ENCODE results near the gene GIPC3.
"Not testable (repeated sequence)": the region's sequence is repeated elsewhere in the genome, so short reads cannot be mapped to it uniquely, and the experiment has no call there.

The GIPC3 gene

GRCh38 chr19:3576696-3577443 is 8.4 kb upstream of the GIPC3 start:
- ATAC-seq (no peak), DNase-seq (no peak)

GRCh38 chr19:3577723-3578344 is 7.4 kb upstream of the GIPC3 start:
- no peak for DNase-seq
- ATAC-seq: no peak

- no peak for DNase-seq
- no peak for ATAC-seq
Observed at GRCh38 chr19:3578390-3578789, 6.9 kb upstream of the GIPC3 start.

GRCh38 chr19:3580156-3580934 is 4.9 kb upstream of the GIPC3 start:
- ATAC-seq: no peak
- DNase-seq: no peak

GRCh38 chr19:3581792-3582191 is 3.5 kb upstream of the GIPC3 start:
- not testable (repeated sequence) for ATAC-seq, DNase-seq

- not testable (repeated sequence) for ATAC-seq, DNase-seq
Observed at GRCh38 chr19:3584036-3584802, 1.1 kb upstream of the GIPC3 start.

GRCh38 chr19:3586127-3586626 is 899 bp downstream of the GIPC3 start:
- no peak for ATAC-seq
- peak; percentile 65 for DNase-seq

GRCh38 chr19:3586707-3587346 is 1.5 kb downstream of the GIPC3 start:
- no peak for DNase-seq
- ATAC-seq: no peak

- DNase-seq (no peak), ATAC-seq (no peak)
Observed at GRCh38 chr19:3589439-3589838, 4.2 kb downstream of the GIPC3 start.

- no peak for ATAC-seq
Observed at GRCh38 chr19:3589949-3590348, 4.7 kb downstream of the GIPC3 start.

GRCh38 chr19:3590991-3591659 is 5.8 kb downstream of the GIPC3 start:
- DNase-seq (no peak), ATAC-seq (no peak)

More at GRCh38 chr19:3589949-3590348, 4.7 kb downstream of the GIPC3 start:
- DNase-seq: no peak

GRCh38 chr19:3591876-3592613 is 6.8 kb downstream of the GIPC3 start:
- DNase-seq (no peak), ATAC-seq (no peak)

GRCh38 chr19:3593156-3593555 is 7.9 kb downstream of the GIPC3 start:
- ATAC-seq (no peak), DNase-seq (no peak)

GRCh38 chr19:3595521-3596061 is 10.3 kb downstream of the GIPC3 start:
- DNase-seq: no peak
- ATAC-seq: no peak

GRCh38 chr19:3599776-3600187 is 14.5 kb downstream of the GIPC3 start:
- DNase-seq (no peak), ATAC-seq (no peak)

GRCh38 chr19:3601021-3601420 is 15.7 kb downstream of the GIPC3 start:
- ATAC-seq: no peak
- no peak for DNase-seq

- DNase-seq (no peak), ATAC-seq (no peak)
Observed at GRCh38 chr19:3603121-3603811, 18.0 kb downstream of the GIPC3 start.

GRCh38 chr19:3604227-3604986 is 19.1 kb downstream of the GIPC3 start:
- peak; percentile 12 for ATAC-seq
- no peak for DNase-seq

- DNase-seq (peak; percentile 63), ATAC-seq (peak; percentile 56)
Observed at GRCh38 chr19:3604987-3605343, 19.7 kb downstream of the GIPC3 start.
